OCI-LY3 (cell line): Measurements from ENCODE around the gene TP53BP1.

Source experiments
- H2AFZ ChIP-seq: fragments of 200-600, 300-600 bp; shearing (Covaris generic); 2 replicates; pipeline ENCODE4 v1.6.0; 2014; ENCODE audit warnings: antibody characterized with exemption, low read depth, low read length
- H3K27ac ChIP-seq: fragments of 200-600, 300-600 bp; sonication (generic); 2 replicates; pipeline ENCODE4 v1.5.1; 2014; ENCODE audit warnings: mild to moderate bottlenecking, low read length, moderate library complexity, mixed read lengths
- H3K27me3 ChIP-seq: fragments of 200-600, 300-600 bp; sonication (generic); 2 replicates; pipeline ENCODE4 v1.6.1; 2014; ENCODE audit warnings: low read depth, low read length, mixed read lengths
- H3K36me3 ChIP-seq: fragments of 200-600, 300-600 bp; sonication (generic); replicated peaks from 2 replicates; pipeline ENCODE3; 2014; ENCODE audit warnings: low read depth, low read length, mixed read lengths
- H3K4me1 ChIP-seq: fragments of 300-600, 200-600 bp; sonication (generic); 2 replicates; pipeline ENCODE4 v1.6.1; 2014; ENCODE audit warnings: low read length, mixed read lengths
- H3K4me2 ChIP-seq: fragments of 200-600, 300-600 bp; sonication (generic); 2 replicates; pipeline ENCODE4 v1.6.1; 2014; ENCODE audit warnings: low read length, mixed read lengths
- H3K4me3 ChIP-seq: fragments of 300-600, 200-600 bp; sonication (generic); 2 replicates; pipeline ENCODE4 v1.5.1; 2014; ENCODE audit warnings: antibody characterized with exemption, mild to moderate bottlenecking, low read length, moderate library complexity
- H3K79me2 ChIP-seq: fragments of 300-600, 200-600 bp; shearing (Covaris generic); 2 replicates; pipeline ENCODE4 v1.6.1; 2014; ENCODE audit warnings: mild to moderate bottlenecking, low read length, mixed read lengths
- H3K9ac ChIP-seq: fragments of 300-600, 200-600 bp; shearing (Covaris generic); 2 replicates; pipeline ENCODE4 v1.6.0; 2014; ENCODE audit warnings: mild to moderate bottlenecking, low read length, moderate library complexity
- H3K9me3 ChIP-seq: fragments of 200-600, 300-600 bp; shearing (Covaris generic); 2 replicates; pipeline ENCODE4 v1.6.1; 2014; ENCODE audit warnings: low read length, mixed read lengths; ENCODE audit not compliant: insufficient read depth
- H4K20me1 ChIP-seq: fragments of 200-600, 300-600 bp; sonication (generic); 2 replicates; pipeline ENCODE4 v1.6.1; 2016; ENCODE audit warnings: low read length, mixed read lengths; ENCODE audit not compliant: insufficient read depth
- CTCF ChIP-seq: fragments of 200-600, 300-600 bp; sonication (generic); IDR thresholded peaks from 2 replicates; pipeline ENCODE4 v1.5.1; 2014; ENCODE audit warnings: antibody characterized with exemption, low read length, low read depth
- EZH2phosphoT487 ChIP-seq: fragments of 200-600 bp; shearing (Covaris generic); IDR thresholded peaks from 2 replicates; pipeline ENCODE4 v1.6.1; 2018; ENCODE audit warnings: antibody characterized with exemption, mixed run types, low read depth

The TP53BP1 gene

GRCh38 chr15:43531018-43531670 lies 38.2 kb upstream of the TP53BP1 start:
- no peaks in the 10 kb centered on the region for H3K27me3 ChIP-seq
- H3K79me2 ChIP-seq = no peaks in the 10 kb centered on the region
- H3K9me3 ChIP-seq = no peaks in the 10 kb centered on the region
- H3K27ac ChIP-seq = no peak overlapping the region
- H3K9ac ChIP-seq = no peak overlapping the region
- H3K4me2 ChIP-seq = no peak overlapping the region
- TF ChIP-seq EZH2phosphoT487 = no peak
- no peaks in the 10 kb centered on the region for H4K20me1 ChIP-seq
- H2AFZ ChIP-seq = no peak overlapping the region
- no peaks in the 10 kb centered on the region for H3K4me1 ChIP-seq
- no peak overlapping the region for H3K4me3 ChIP-seq
- no peaks in the 10 kb centered on the region for H3K36me3 ChIP-seq

- Histone ChIP-seq H3K4me1 (peaks cover 5% of the 10 kb centered on the region; the same call in 1 of the 2 replicates), H2AFZ (no peak overlapping the region), H4K20me1 (no peaks in the 10 kb centered on the region), H3K27me3 (no peaks in the 10 kb centered on the region), H3K9ac (no peak overlapping the region), H3K36me3 (no peaks in the 10 kb centered on the region), H3K4me2 (no peak overlapping the region), H3K27ac (no peak overlapping the region), H3K9me3 (no peaks in the 10 kb centered on the region), H3K79me2 (no peaks in the 10 kb centered on the region), H3K4me3 (no peak overlapping the region)
- no peak for TF ChIP-seq EZH2phosphoT487
- TF ChIP-seq CTCF = no peak
These were observed 36.8 kb upstream of the TP53BP1 start for GRCh38 chr15:43529587-43530345.

GRCh38 chr15:43529141-43529540 lies 36.2 kb upstream of the TP53BP1 start:
- no peaks in the 10 kb centered on the region for H3K27me3 ChIP-seq
- no peaks in the 10 kb centered on the region for H3K36me3 ChIP-seq
- no peak overlapping the region for H3K27ac ChIP-seq
- no peak overlapping the region for H3K9ac ChIP-seq
- no peaks in the 10 kb centered on the region for H3K79me2 ChIP-seq
- TF ChIP-seq CTCF = no peak
- no peak for TF ChIP-seq EZH2phosphoT487
- no peak overlapping the region for H2AFZ ChIP-seq
- H3K4me1 ChIP-seq = peaks cover 5% of the 10 kb centered on the region; the same call in 1 of the 2 replicates
- no peak overlapping the region for H3K4me2 ChIP-seq
- H3K4me3 ChIP-seq = no peak overlapping the region
- H3K9me3 ChIP-seq = no peaks in the 10 kb centered on the region
- no peaks in the 10 kb centered on the region for H4K20me1 ChIP-seq

GRCh38 chr15:43528542-43529007 lies 35.6 kb upstream of the TP53BP1 start:
- Histone ChIP-seq H4K20me1 (no peaks in the 10 kb centered on the region), H3K79me2 (no peaks in the 10 kb centered on the region), H3K27ac (no peak overlapping the region), H3K4me1 (peaks cover 5% of the 10 kb centered on the region; the same call in 1 of the 2 replicates), H3K4me2 (no peak overlapping the region), H3K4me3 (no peak overlapping the region), H3K9ac (no peak overlapping the region), H2AFZ (no peak overlapping the region), H3K27me3 (no peaks in the 10 kb centered on the region), H3K36me3 (no peaks in the 10 kb centered on the region), H3K9me3 (no peaks in the 10 kb centered on the region)
- TF ChIP-seq EZH2phosphoT487 (no peak), CTCF (no peak)
